Measurements from ENCODE around the gene LIG1.

GRCh38 chr19:48108997-48109782 lies 61.0 kb downstream of the LIG1 start:
- TF ChIP-seq EZH2 (IDR thresholded peaks at IDR 0.05; ENCODE audit: borderline replicate concordance, low read depth, low read length, poor library complexity, severe bottlenecking) (no peak), CTCF (conservative IDR thresholded peaks at IDR 0.05; ENCODE audit: low read depth, low read length) (no peak)

Measured in A673 (cell line).